ENCODE measurements around the gene FAM200B. TPM values are rescaled to one million over a fixed set of nuclear protein-coding genes. Genes with fewer than 3 reads are reported as not detected.

The FAM200B gene
- total RNA-seq, 1 experiment from 2014 or later = 39.5 TPM

DNA sequence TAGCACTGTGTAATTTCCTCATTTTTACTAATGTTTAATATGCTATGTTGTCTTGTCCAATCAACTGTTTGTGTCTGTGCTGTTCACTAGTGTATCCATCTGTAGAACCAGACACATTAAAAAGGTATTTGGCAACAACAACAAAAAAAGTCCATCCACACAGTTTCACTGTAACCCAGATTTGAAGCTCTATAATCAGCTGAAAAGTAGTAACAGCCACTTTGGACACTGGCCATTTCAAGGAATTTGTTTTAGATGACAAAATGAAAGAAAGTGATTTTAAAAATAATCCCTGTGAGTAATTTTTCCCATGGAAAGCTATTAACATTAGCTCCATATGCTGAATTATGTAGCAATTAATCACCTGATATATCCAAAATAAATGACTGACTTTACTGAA, 24.3 kb upstream of the FAM200B start:
- DNase-seq = no peak
- Histone ChIP-seq H3K27me3 (ENCODE audit: control insufficient read depth, insufficient read depth, low read length) (no peaks in the 10 kb centered on the region), H3K4me3 (ENCODE audit: insufficient read depth, low read depth, low read length) (no peak overlapping the region), H3K36me3 (replicated peaks; ENCODE audit: control insufficient read depth, insufficient read depth, low read length) (no peaks in the 10 kb centered on the region; the same call in 1 of the 2 replicates)

- H3K27me3 ChIP-seq (ENCODE audit: control insufficient read depth, insufficient read depth, low read length) = no peaks in the 10 kb centered on the region
- H3K36me3 ChIP-seq (replicated peaks; ENCODE audit: control insufficient read depth, insufficient read depth, low read length) = no peaks in the 10 kb centered on the region; the same call in 1 of the 2 replicates
- DNase-seq = no peak
- H3K4me3 ChIP-seq (ENCODE audit: insufficient read depth, low read depth, low read length) = no peak overlapping the region
Measured at GRCh38 chr4:15658136-15658770, 23.4 kb upstream of the FAM200B start.

- no peak overlapping the region for H3K4me3 ChIP-seq (ENCODE audit: insufficient read depth, low read depth, low read length)
- no peak for DNase-seq
Measured at GRCh38 chr4:15658781-15659180, 22.8 kb upstream of the FAM200B start.

DNA sequence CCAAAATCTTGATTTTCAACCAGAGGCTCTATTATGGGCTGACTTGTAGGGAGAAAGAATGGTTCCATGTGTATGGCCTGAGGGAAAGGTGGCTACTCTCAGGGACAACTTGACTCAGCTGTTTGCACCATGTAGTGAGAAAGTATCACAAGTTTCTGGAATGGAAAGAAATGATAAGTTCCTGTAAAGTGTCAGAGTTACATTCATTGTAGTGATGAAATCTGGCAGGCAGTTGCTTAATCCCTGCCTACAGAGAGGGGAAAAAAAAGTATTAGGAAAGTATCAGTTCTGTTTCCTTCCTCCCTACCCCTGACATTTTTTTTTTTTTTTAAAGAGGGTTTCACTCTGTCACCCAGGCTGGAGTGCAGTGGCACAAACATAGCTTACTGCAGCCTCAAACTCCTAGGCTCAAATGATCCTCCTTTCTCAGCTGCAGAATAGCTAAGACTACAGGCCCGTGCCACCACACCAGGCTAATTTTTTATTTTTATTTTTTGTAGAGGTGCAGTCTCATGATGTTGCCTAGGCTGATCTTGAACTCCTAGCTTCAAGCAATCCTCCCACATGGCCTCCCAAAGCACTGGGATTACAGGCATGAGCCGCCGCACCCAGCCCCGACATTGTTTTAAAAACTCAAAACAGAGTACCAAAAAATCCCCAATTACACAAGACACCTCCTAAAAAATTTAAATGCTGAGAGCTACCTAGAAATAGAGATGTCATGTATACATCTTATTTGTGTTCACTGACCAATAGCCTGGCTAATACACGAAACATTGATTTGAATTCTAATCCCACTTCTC, 21.7 kb upstream of the FAM200B start:
- no peak overlapping the region for H3K4me3 ChIP-seq (ENCODE audit: insufficient read depth, low read depth, low read length)
- H3K27me3 ChIP-seq (ENCODE audit: control insufficient read depth, insufficient read depth, low read length) = no peaks in the 10 kb centered on the region
- no peak for DNase-seq
- H3K36me3 ChIP-seq (replicated peaks; ENCODE audit: control insufficient read depth, insufficient read depth, low read length) = no peaks in the 10 kb centered on the region; the same call in 1 of the 2 replicates

More at GRCh38 chr4:15658781-15659180, 22.8 kb upstream of the FAM200B start:
- Histone ChIP-seq H3K27me3 (ENCODE audit: control insufficient read depth, insufficient read depth, low read length) (no peaks in the 10 kb centered on the region), H3K36me3 (replicated peaks; ENCODE audit: control insufficient read depth, insufficient read depth, low read length) (no peaks in the 10 kb centered on the region; the same call in 1 of the 2 replicates)

DNA sequence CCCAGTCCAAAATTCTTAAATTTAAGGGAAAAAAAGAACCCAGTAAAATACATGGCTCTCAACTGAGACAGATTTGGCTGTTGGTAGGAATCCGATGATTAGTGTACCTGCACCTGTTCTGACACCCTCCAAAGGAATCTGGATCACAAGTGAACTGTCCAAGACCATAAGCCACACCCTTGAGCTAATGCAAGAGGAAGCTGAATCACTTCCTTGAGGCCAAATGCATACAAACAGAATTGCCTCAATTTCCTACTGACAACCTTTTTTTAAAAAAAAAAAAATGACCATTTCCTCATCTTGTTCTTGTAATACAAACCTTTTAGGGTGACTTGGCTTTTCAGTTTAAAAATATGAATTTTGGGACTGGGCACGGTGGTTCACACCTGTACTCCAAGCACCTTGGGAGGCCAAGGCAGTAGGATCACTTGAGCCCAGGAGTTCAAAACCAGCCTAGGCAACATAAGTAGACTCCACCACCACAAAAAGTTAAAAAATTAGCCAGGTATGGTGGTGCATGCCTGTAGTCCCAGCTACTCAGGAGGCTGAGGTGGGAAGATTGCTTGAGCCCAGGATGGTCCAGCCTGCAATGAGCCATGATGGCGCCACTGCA, 15.8 kb upstream of the FAM200B start:
- Histone ChIP-seq H3K4me3 (ENCODE audit: insufficient read depth, low read depth, low read length) (no peak overlapping the region), H3K27me3 (ENCODE audit: control insufficient read depth, insufficient read depth, low read length) (no peaks in the 10 kb centered on the region), H3K36me3 (replicated peaks; ENCODE audit: control insufficient read depth, insufficient read depth, low read length) (no peaks in the 10 kb centered on the region; the same call in none of the 2 replicates)
- DNase-seq = no peak

- Histone ChIP-seq H3K36me3 (replicated peaks; ENCODE audit: control insufficient read depth, insufficient read depth, low read length) (no peaks in the 10 kb centered on the region; the same call in none of the 2 replicates), H3K27me3 (ENCODE audit: control insufficient read depth, insufficient read depth, low read length) (no peaks in the 10 kb centered on the region), H3K4me3 (ENCODE audit: insufficient read depth, low read depth, low read length) (no peak overlapping the region)
- no peak for DNase-seq
Measured at GRCh38 chr4:15667006-15667405, 14.6 kb upstream of the FAM200B start.

GRCh38 chr4:15668566-15669435, 12.8 kb upstream of the FAM200B start:
- Histone ChIP-seq H3K4me3 (ENCODE audit: insufficient read depth, low read depth, low read length) (no peak overlapping the region), H3K36me3 (replicated peaks; ENCODE audit: control insufficient read depth, insufficient read depth, low read length) (no peaks in the 10 kb centered on the region; the same call in none of the 2 replicates), H3K27me3 (ENCODE audit: control insufficient read depth, insufficient read depth, low read length) (no peaks in the 10 kb centered on the region)
- no peak for DNase-seq

DNA sequence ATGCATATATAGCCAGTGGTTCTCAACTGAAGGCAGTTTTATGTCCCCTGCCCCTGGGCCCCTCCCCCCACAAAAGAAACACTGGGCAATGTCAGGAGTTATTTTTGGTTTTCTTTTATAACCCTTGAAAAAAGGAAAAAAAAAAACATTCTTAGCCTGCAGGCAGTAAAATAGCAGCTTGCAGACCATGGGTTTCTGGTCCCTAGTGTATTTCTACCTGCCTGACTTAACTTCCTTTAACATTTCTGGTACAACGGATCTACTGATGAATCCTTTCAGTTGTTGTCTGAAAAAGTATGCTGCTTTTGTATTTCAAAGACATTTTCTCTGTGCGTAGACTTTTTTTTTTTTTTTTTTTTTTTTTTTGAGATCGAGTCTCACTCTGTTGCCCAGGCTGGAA, 11.1 kb upstream of the FAM200B start:
- no peak overlapping the region for H3K4me3 ChIP-seq (ENCODE audit: insufficient read depth, low read depth, low read length)
- no peaks in the 10 kb centered on the region for H3K27me3 ChIP-seq (ENCODE audit: control insufficient read depth, insufficient read depth, low read length)
- no peaks in the 10 kb centered on the region; the same call in none of the 2 replicates for H3K36me3 ChIP-seq (replicated peaks; ENCODE audit: control insufficient read depth, insufficient read depth, low read length)
- DNase-seq = no peak

- DNase-seq = no peak
- Histone ChIP-seq H3K27me3 (ENCODE audit: control insufficient read depth, insufficient read depth, low read length) (no peaks in the 10 kb centered on the region), H3K4me3 (ENCODE audit: insufficient read depth, low read depth, low read length) (no peak overlapping the region), H3K36me3 (replicated peaks; ENCODE audit: control insufficient read depth, insufficient read depth, low read length) (no peaks in the 10 kb centered on the region; the same call in 1 of the 2 replicates)
Measured at GRCh38 chr4:15672101-15672500, 9.5 kb upstream of the FAM200B start.

DNA sequence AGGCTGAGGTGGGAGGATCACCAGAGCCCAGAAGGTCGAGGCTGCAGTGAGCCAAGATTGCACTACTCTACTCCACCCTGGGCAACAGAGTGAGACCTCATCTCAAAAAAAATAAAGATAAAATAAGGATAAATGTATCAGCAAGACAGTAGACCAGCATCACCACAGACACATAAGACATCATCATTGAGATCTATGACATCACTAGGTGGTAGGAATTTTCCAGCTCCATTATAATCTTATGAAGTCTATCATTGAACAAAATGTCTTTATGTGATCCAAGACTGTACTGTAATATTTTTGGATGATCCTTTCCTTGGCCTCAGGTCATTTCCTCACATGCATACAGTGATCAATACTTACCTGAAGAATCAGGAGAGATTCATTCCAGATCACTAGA, 8.3 kb upstream of the FAM200B start:
- Histone ChIP-seq H3K4me3 (ENCODE audit: insufficient read depth, low read depth, low read length) (no peak overlapping the region), H3K36me3 (replicated peaks; ENCODE audit: control insufficient read depth, insufficient read depth, low read length) (no peaks in the 10 kb centered on the region; the same call in 1 of the 2 replicates), H3K27me3 (ENCODE audit: control insufficient read depth, insufficient read depth, low read length) (no peaks in the 10 kb centered on the region)
- no peak for DNase-seq

GRCh38 chr4:15674046-15674445, 7.6 kb upstream of the FAM200B start:
- no peak for DNase-seq
- no peaks in the 10 kb centered on the region for H3K27me3 ChIP-seq (ENCODE audit: control insufficient read depth, insufficient read depth, low read length)

GRCh38 chr4:15674926-15675325, 6.7 kb upstream of the FAM200B start:
- H3K4me3 ChIP-seq (ENCODE audit: insufficient read depth, low read depth, low read length) = no peak overlapping the region
- no peak for DNase-seq
- H3K36me3 ChIP-seq (replicated peaks; ENCODE audit: control insufficient read depth, insufficient read depth, low read length) = no peaks in the 10 kb centered on the region
- no peaks in the 10 kb centered on the region for H3K27me3 ChIP-seq (ENCODE audit: control insufficient read depth, insufficient read depth, low read length)

More at GRCh38 chr4:15674046-15674445, 7.6 kb upstream of the FAM200B start:
- Histone ChIP-seq H3K36me3 (replicated peaks; ENCODE audit: control insufficient read depth, insufficient read depth, low read length) (no peaks in the 10 kb centered on the region), H3K4me3 (ENCODE audit: insufficient read depth, low read depth, low read length) (no peak overlapping the region)

DNA sequence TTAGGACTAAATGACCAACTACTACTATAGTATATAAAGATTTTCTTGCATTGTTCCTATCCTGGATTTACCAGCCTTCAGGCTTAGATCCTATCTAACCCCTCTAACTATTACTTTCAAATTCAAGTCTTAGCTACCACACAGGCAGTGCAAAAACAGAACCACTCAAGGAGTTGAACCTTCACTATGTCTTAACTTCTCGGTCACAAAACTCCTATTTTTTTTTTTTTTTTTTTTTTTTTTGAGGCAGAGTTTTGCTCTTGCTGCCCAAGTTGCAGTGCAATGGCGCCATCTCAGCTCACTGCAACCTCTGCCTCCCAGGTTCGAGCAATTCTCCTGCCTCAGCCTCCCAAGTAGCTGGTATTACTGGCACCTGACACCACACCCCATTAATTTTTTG, 6.3 kb upstream of the FAM200B start:
- no peak overlapping the region for H3K4me3 ChIP-seq (ENCODE audit: insufficient read depth, low read depth, low read length)
- no peaks in the 10 kb centered on the region for H3K36me3 ChIP-seq (replicated peaks; ENCODE audit: control insufficient read depth, insufficient read depth, low read length)
- DNase-seq = no peak
- no peaks in the 10 kb centered on the region for H3K27me3 ChIP-seq (ENCODE audit: control insufficient read depth, insufficient read depth, low read length)

DNA sequence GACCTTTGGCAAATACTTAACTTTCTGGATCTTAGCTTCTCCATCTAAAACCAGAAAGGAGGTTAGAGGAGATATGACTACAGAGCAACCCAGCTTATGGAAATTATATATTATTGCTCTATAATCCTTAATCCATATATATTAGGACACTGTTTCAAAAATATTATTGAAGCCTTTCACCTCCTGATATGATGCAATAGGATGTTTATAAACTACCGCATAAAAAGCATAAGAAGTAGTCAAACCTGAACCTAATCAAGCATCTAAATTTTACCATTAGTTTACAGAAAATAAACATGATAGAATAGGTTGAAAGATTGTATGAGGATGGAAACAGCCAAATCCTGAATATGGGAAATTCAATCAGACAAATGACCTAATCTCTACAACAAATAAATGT, 5.6 kb upstream of the FAM200B start:
- no peak for DNase-seq

More for the DNA sequence above, 5.6 kb upstream of the FAM200B start:
- Histone ChIP-seq H3K36me3 (replicated peaks; ENCODE audit: control insufficient read depth, insufficient read depth, low read length) (no peaks in the 10 kb centered on the region), H3K27me3 (ENCODE audit: control insufficient read depth, insufficient read depth, low read length) (no peaks in the 10 kb centered on the region), H3K4me3 (ENCODE audit: insufficient read depth, low read depth, low read length) (no peak overlapping the region)
